Kidney tubule cell (primary cell): ENCODE data around the gene IFIH1.

ENCODE experiments used
- DNase-seq: peaks from one replicate; pipeline ENCODE4 v3.0.0-alpha.2; 2018; ENCODE audit warnings: low spot score

The IFIH1 gene

DNA sequence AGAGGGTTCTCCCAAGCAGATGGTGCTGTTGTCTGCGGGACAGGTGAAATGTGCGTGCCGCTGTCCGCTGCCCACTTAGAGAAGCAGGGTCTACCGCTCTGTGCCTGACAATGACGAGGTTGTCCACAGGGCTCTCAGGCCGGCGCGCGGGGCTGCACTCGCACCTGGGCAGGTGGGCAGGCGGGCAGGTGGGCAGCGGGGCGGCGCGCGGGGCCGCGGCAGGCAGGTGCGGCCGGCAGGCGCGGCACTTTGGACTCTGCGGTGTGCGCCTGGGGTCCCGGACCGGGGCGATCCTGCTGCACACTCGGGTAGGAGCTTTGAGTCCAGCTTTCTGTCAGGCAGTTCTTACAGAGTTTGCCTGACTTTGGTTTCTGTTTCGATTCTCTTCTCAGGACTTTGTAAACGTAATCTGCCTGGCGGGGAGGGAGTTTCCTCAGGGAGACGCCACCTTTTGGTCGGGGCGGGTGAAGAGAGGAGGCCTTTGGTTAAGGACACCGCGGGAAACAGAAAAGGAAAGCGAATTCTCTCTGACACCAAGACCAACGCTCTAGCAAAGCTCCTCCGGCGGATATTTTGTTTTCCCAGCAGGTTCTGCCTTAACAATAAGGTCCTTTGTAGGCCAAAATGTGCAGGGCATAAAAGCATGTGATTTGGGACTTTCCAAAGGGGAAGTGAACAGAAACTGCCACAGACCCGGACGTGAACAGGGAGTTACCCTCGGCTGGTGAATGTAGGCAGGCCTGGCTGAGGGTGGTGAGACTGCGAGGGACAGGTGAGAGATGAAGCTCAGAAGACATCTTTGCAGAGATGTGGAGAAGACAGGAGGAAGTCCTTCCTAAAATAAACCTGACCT is at the start of gene IFIH1:
Gene IFIH1 (minus strand): TSS at position 357 of the 853 bp plus-strand sequence. CDS start 377 bp downstream, outside the sequence.
- peak; percentile 94 for DNase-seq

DNA sequence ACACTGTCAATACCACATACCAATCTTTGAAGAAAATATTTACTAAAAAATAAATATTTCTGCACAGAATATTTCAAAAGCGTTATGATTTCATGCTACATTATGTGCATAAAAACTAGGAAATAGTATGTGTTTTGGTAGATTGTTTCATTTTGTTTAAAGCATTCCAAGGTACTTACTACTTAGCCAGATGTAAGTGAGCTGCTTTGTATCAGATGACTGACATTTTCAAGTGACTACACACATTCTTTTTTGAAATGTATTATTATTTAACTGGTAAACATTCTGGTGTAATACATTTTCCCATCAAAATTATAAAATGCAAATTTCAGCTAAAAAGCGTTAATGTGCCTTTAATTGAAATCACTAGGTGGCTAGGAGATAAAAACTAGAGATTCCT is 46.9 kb upstream of the IFIH1 start:
- no peak for DNase-seq

DNA sequence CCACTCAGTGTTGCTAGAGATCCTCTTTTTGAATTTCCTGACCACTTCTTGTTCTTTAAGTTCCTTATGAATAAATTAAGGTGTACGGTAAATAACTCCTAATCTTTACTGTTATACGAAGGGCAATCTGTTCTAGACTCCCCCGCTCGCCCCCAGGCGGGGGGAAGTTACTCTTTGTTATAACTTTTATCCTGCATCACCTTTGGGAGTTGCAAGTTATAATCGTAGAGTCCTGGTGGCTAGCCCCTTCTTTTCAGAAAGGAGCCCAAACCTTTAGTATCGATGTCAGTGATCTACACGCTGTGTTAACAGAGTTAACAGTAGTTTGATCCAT is 26.1 kb upstream of the IFIH1 start:
- no peak for DNase-seq

DNA sequence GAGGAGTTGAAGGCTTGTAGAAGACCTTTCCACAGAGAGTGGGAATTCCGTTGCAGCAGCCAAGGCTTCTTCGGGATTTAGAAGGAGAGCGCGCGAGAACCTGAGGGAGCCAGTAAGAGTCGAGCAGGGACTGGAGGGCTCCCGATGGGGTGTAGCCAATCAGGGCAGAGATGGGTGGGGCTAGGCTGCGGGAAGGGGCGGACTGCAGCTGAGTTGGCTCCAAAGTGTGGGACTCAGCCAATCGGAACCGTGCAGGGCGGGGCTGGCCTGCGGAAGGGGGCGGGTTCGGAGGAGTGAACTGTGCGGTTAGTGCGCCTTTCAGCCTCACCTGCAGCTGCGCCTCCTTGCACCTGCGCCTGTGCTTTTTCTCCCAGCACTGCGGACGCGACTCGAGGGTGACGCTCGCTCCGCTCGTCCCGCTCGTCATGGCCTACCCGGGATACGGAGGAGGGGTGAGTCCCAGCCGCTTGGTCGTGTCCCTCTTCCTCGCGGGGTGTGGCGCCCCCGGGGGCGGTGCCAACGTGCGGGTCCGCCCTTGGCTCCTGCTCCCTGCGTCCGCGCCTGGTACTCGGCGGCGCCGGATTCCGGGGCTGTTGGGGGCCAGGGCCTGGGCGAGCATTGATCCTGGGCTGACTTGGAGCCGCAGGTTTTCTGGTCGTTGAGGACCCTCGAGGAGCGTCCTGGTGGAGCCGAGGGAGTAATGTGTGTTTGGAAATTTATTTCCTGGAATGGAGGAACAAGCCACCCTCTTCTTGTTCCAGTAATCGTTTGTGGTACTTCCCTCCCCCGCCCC is 25.5 kb upstream of the IFIH1 start, which contains the start of gene GCA:
Gene GCA (plus strand): TSS at position 309 of the 793 bp plus-strand sequence. CDS start 117 bp downstream, at position 426.
- DNase-seq: peak; percentile 97

DNA sequence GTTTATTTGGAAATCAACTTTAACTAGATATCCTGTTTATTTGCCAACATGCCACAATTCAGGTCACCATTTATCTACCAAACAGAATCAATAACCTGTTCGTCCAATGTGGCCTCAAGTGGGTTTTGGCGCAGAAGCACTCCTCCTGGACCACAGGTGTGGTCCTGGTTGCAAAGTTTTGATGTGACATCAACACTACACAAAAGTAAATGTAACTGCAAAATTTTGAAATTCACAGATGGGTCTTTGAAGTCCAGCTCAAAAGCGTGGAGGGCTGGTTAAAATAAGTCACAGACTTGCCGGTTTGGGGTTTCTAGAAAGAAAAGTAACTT is 25.0 kb upstream of the IFIH1 start:
- DNase-seq: no peak

DNA sequence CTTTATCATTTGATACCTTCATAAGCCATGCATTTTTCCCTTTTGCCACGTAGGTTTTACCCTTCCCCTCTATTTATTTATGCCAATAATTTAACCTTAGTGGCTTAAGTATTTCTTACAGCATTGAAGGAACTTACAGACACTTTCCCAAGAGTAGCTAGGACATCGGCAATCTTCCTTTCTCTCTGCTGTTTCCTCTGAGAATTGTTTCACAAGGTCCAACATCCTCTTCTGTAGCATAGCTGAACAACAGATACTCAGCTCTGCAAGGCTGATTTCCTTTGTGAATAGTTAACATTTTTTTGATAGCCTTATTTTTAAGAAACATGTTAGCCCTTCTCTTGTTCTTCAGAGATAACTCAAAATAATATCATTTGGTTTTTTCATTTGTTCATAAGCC is 24.4 kb upstream of the IFIH1 start:
- no peak for DNase-seq

DNA sequence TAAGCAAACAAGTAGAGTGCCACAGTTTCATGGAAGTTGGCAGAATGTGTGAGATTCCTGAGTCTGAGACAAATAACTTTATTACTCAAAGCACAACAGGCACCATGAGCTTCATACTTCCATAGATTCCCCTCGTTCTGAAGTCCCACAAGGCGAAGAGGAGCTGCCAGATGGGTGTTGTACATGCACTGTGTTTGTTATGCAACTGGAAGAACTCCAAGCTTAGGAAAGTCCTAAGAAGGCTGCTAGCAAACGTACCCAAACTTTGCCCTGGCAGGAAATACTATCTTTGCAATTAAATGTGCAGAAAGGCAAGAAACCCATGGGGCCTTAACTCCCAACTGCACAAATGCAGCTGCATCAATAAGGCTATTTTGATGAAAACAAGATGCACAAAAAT is 23.8 kb upstream of the IFIH1 start:
- no peak for DNase-seq

DNA sequence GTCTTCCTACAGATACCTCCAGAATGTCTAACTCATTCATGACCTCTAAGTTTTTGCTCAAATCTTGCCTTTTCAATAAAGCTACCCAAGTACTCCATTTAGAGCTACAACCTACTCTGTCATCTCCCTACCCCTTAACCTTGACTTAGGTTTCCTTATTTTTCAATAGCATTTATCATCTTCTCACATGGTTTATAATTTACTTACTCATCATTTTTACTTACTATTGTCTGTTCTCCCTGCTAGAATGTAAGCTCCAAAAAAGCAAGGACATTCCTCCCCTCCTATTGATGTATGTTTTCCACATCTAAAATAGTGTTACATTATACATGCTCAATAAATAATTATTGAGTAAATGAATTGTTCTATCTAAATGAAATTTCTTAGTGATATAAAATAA is 22.3 kb upstream of the IFIH1 start:
- DNase-seq: no peak

DNA sequence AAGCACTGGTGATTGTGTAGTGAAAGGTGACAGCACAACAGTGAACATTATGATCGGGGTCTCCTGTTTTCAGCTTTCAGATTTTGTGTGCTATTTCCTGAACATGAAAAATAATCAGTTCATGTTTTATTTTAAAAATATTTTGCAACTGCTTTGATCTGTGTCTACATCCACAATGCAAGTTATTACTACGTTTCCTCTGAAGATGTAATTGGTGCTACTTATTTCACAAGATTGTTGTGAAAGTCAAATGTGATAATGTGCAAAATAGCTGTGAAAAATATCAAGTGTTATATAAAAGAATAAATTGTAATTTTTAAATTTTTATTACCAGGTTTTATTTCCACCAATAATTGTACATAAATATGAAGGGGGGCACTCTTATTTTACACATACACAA is 19.4 kb upstream of the IFIH1 start:
- no peak for DNase-seq

DNA sequence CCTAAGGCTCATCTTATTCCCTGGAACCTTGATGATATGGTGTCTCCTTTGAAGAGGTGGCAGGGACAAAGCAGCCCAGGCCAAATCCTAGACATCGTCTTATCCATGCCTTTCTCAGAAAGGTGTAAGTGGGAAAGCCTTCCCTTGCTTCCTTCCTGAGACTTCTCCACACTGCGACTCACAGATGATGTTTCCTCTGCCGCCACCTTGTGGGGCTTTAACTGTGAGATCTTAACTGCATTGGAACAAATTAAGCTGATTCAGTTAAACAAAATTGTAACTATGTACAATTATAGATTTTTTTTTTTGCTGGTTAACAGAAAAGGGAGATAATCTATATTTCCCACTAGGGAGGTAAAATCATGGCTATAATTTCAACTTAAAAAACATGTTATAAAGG is 15.5 kb upstream of the IFIH1 start:
- peak; percentile 30 for DNase-seq

DNA sequence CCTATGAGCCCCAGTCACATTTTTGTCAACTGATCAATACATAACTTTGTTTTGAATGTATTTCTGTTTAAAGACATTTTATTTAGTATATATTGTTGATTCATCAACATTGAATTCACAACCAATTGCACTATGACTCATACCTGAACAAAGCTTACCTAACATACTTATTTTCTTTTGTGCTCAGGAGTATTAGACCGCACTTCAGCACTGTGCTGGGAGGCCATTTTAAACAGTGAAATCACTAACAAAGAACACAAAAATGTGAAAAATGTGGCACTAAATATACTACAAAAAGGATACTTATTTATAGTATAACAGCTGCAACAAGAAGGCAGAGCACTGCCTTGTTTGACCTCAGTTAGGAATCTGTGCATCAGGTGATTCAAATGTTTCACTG is 12.4 kb upstream of the IFIH1 start:
- DNase-seq: no peak

DNA sequence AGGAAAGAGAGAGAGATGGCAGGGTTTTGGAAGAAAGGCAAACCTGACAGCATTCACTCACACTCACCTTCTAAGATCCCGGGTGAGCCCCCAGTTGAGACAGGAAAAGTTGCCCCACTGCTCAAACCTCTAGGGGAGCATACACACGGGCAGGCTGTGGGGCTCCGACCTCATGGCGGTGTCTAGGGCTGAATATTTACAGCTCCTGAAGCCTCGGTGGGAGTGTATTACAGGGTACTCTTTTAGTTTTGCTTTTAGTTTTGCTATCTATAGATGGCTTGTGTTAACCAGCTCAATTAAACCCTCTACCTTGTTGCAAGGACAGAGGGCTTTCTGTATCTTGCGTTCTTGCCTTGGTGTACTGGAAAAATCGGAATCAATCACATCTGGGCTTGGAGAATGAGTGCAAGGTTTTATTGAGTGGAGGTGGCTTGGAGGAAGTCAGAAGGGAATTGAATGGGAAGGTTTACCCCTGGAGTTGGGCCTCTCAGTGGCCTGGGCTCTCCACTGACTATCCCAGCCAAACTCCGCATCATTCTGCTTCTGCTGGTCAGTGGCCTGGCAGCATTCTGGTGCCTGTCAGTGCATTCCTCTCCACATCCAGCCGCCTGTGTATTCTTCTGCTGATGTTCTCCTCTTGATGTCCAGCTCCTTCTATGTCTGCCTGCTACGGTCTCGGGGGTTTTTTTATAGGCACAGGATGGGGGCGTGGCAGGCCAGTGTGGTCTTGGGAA is 10.1 kb upstream of the IFIH1 start:
- DNase-seq: no peak

DNA sequence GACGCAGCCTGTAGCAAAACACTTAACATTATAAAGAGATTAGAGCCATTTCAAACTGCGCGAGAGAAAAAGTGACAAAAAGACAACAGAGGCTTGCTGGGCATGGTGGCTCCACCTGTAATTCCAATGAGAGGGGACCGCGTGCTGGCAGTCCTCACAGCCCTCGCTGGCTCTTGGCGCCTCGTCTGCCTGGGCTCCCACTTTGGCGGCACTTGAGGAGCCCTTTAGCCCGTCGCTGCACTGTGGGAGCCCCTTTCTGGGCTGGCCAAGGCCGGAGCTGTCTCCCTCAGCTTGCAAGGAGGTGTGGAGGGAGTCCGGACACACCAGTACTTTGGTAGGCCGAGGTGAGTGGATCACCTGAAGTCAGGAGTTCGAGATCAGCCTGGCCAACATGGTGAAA is 9.3 kb upstream of the IFIH1 start:
- no peak for DNase-seq

DNA sequence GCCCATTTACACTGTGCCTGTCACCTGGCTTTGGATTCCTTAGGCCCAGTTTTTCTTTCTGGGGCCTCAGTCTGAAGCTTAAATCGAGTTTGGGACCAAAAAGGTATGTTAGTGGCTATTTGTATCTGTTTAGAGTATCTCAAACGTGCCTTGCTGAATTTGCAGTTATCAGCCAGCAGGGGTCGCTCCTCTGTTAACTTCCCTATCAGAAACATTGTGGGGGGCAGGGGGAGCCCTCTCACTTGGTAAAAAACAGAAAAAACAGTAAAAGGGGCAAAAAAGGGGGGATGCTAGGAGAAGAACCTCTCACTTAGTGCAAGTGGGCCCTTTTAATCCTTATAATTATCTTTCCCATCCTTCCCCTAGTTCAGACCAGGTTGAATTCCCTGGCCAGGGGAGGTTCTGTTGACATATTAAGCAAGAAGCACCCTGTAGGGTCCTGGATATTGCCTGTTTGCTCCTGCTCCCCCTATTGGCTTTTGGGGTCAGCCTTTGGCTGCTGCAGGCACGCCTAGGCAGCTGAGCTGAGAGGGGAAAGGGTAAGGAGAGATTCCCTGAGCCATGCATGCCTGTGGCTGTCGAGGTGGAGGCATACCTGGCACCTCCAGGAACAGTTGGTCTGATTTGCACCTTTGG is 8.8 kb upstream of the IFIH1 start:
- DNase-seq: no peak

DNA sequence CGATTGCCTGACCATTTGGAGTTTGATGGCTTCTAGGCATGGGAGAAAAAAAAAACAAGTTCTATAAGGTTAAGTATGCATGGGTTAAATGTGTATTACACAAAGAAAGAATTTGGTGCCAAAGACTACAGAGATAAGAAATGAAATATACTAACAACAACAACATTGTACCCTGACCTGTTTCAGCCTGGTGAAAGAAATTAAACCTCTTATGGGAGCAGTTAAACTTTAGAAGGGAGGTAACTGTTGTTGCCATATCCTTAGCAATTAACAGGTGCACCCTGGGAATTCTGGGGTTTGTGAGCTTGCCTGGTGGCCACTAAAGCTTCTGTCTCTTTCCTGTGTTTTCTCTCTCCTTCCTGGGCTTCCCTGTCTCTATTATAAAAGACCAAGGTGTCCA is 6.5 kb upstream of the IFIH1 start:
- no peak for DNase-seq

DNA sequence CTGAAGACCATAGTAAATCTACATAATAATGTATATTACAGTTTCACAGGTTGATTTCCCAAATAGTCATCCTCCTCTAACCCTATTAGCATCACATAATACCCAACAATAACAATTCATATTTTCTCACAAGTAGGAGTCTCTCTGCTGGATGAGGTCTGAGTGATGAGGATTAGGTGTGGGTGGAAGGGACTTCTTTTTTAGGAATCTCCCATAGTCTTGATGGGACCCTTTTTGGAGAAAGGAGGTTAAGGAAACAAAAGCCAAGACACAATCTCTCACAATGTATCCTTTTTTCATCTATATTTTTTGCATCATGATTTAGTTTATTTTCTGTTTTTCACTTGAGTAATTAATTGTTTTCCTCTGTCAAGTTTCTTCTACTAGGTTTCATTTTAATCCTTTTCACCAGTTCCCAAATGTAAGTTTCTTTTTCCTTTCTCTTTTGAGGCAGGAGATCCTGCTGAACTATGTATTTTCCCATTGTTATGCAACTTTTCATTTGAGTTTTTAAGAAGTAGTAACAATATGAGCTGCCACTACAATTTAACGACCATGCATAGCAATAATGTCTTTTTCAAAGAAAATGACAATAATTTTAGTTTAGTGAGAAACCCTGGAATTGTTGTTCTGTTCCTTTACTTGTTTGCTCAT is 2.5 kb upstream of the IFIH1 start:
- no peak for DNase-seq

DNA sequence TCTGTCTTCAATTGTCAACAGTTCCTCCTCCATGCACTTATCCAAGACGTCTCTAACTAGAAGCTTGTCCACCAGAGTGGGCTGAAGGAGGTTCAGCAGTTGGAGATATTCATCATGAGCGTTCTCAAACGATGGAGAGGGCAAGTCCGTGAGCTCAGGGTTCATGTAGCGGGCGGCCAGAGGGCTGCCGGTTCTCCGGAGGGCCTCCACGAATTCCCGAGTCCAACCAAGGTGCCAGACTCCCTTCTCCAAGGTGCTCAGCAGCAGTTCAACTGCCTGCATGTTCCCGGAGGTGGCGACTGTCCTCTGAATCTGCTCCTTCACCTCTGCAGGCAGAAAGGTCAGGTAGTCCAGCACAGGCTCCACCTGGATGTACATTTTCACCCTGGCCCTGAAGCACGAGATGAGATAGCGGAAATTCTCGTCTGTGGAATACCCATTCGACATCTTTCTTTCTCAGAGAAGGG is 590 bp downstream of the IFIH1 start:
- DNase-seq: peak; percentile 54

DNA sequence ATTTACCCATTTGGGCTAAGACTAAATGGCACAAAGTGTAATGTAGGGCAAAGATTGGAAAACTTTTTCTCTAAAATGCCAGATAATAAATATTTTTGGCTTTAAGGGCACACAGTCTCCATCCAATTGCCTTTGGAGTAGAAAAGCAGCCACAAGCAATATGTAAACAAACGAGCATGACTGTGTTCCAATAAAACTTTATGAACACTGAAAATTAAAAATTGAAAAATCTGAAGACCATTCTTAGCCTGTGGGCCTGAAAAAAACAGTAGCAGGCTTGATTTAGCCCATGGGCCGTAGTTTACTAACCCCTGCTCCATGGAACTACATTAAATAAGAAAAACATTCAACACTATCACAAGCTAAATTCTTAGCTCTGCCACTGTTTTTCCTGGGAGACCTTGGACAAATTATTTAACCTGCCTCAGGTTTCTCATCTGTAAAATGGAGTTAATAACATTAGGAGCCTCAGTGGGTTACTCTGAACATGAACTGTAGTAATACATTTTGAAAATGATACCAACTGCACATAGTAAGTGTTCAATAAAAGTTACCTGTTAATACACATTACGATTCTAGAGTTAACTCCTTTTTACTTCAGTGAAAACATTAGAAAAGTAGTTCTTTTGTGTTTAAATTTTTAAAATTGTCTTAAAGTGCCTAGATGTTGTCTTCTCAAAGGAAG is 1.3 kb downstream of the IFIH1 start:
- DNase-seq: no peak

DNA sequence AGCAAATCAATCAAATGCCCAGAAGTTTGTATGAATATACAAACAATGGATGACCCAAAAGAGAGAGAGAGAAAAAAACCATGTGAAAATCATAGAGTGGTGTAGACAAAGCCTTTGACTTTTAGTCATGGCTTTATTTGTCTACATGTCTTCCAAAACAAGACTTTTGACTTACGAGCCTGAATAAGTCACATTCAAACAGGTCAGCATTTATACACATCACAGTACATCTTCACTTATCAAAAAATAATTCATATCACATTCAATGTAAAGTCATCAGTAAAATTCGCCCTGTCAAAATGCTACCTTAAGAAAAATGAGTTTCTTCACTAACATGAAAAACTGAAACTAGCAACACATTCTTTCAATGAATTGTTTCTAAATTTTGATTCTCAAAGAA is 1.9 kb downstream of the IFIH1 start:
- no peak for DNase-seq

DNA sequence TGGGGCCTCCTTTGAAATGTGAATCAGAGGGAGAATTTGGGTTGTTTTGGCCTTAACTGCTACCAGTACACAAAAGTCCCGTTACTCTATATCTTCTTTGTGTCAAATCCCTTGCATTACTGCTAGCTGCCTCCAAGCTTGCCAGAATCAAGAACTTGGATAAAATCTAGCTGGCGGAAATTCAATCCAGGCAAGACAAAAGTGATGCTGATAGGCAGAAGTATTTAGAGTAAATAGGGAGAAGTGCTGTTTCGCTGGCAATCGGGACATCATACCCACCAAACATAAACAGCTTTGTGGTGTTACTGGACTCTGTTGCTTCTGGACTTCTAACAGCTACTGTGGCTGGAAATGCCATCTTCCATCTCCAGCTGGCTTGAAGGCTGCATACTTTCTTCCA is 2.5 kb downstream of the IFIH1 start:
- no peak for DNase-seq

DNA sequence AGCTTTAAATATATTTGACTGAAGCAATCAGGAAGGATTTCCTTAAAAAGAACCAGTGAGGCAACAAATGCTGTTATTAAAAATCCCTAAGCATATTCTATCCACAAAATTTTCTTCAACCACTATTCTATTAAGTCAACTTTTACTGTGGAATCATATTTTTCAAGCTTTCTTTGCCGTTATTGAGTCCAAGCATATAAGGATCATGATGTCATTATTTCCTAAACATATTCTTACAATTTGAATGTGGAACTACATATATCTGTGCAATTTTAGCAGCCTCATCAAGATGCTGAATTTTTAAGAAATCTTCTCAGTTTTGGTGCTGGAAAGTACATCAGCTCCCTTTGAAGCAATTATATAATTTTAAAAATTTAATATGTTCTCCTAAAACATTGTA is 5.6 kb downstream of the IFIH1 start:
- no peak for DNase-seq
